ENCODE results near the gene MARCHF4. TPM values are rescaled to one million over a fixed set of nuclear protein-coding genes. Genes with fewer than 3 reads are reported as not detected.
A peak's percentile ranks its signal among the peaks of the same experiment; 100 is the strongest.

MARCHF4 gene, protein sequence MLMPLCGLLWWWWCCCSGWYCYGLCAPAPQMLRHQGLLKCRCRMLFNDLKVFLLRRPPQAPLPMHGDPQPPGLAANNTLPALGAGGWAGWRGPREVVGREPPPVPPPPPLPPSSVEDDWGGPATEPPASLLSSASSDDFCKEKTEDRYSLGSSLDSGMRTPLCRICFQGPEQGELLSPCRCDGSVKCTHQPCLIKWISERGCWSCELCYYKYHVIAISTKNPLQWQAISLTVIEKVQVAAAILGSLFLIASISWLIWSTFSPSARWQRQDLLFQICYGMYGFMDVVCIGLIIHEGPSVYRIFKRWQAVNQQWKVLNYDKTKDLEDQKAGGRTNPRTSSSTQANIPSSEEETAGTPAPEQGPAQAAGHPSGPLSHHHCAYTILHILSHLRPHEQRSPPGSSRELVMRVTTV
- not detected for polyA plus RNA-seq (ENCODE audit: low read depth in 6 of 6)

DNA sequence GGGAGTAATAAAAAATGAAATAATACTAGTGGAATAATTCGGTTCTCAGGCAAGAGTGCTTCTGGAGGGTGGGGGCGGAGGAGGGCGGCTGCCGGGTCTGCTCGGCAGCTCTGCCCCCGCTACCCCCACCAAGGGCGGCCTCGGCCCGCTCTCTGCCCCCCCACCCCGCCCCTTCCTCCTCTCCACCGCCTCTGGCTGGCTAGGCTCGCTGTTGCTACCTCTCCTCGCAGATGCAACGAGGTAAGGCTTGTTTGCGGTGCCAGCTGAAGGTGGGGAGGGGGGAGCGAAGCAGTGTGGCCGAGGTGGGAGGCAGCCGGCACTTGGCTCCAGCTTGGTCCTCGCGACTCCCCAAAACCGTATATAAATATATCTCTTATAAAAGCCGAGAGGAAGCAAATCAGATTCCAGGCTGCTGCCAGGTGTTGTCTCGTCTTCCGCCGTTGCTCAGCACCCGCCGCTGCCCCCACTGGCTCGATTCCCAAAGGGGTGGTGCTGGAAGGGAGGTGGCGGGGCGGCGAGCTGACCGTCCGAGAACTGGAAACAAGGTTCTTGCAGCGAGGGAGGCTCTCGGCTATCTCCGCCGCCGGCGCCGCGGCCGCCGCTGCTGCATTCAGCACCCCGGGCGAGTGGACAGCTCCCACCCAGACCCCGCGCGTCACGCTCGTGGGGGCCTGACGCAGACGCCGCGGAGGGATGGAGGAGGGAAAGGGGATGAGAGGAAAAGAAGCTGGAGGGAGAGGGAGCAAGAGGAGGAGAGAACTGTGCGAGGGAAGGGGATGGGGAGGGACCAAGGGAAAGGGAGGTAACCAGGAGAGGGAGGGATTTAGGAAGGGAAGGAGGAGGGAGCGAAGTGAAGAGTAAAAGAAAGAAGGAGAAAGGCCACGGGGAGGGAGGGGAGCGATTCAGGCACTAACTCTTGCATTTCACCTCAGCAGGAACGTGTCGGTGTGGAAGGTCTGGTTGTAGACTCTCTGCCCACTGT, at the start of gene MARCHF4:
Gene MARCHF4 (minus strand): TSS at position 763 of the 982 bp plus-strand sequence. CDS start 2,223 bp downstream, outside the sequence.
- H3K27ac Mint-ChIP-seq = no peak within 1 kb of the TSS
- peak within 1 kb of the TSS in 4 of 8 donors; percentile 14 to 63 (median 16) for H3K4me3 Mint-ChIP-seq
- H3K27me3 Mint-ChIP-seq = peaks cover 65 to 90% (median 80%) of the 10 kb centered on the region in 3 donors
- H3K4me1 Mint-ChIP-seq = peaks cover 8 to 16% (median 14%) of the 10 kb centered on the region in 3 donors
- peaks cover 0 to 15% of the 10 kb centered on the region in 2 donors for H3K36me3 Mint-ChIP-seq
- DNase-seq (peak; percentile 26), ATAC-seq (ENCODE audit: low read depth in 2 of 2) (peak; percentile 46 to 47)
- H3K9me3 Mint-ChIP-seq = peaks cover 0 to 8% (median 4%) of the 10 kb centered on the region in 7 donors

GRCh38 chr2:216420367-216421101, 48.3 kb upstream of the MARCHF4 start:
- Mint-ChIP-seq H3K27ac (no peak overlapping the region), H3K36me3 (peaks cover 42 to 49% of the 10 kb centered on the region in 2 donors), H3K27me3 (no peaks in the 10 kb centered on the region), H3K4me1 (peaks cover 14 to 20% (median 14%) of the 10 kb centered on the region in 3 donors), H3K9me3 (peaks cover 0 to 7% (median 3%) of the 10 kb centered on the region in 7 donors), H3K4me3 (no peak overlapping the region)
- no peak for ATAC-seq (ENCODE audit: low read depth in 2 of 2)
- DNase-seq = no peak

- peaks cover 14 to 20% (median 14%) of the 10 kb centered on the region in 3 donors for H3K4me1 Mint-ChIP-seq
- H3K9me3 Mint-ChIP-seq = no peaks in the 10 kb centered on the region
- H3K4me3 Mint-ChIP-seq = no peak overlapping the region
- no peaks in the 10 kb centered on the region for H3K27me3 Mint-ChIP-seq
- DNase-seq = no peak
- ATAC-seq (ENCODE audit: low read depth in 2 of 2) = no peak
- peaks cover 27 to 33% of the 10 kb centered on the region in 2 donors for H3K36me3 Mint-ChIP-seq
- H3K27ac Mint-ChIP-seq = peak overlapping the region in 1 of 6 donors; percentile 41
Observed at GRCh38 chr2:216418981-216419380, 46.7 kb upstream of the MARCHF4 start.

- ATAC-seq (ENCODE audit: low read depth in 2 of 2) = no peak
- Mint-ChIP-seq H3K4me3 (no peak overlapping the region), H3K36me3 (peaks cover 10 to 18% of the 10 kb centered on the region in 2 donors), H3K27ac (peak overlapping the region in 1 of 6 donors; percentile 33), H3K4me1 (peaks cover 24 to 34% (median 32%) of the 10 kb centered on the region in 3 donors), H3K9me3 (no peaks in the 10 kb centered on the region), H3K27me3 (no peaks in the 10 kb centered on the region)
- DNase-seq = no peak
Observed at GRCh38 chr2:216416571-216417307, 44.5 kb upstream of the MARCHF4 start.

- H3K27me3 Mint-ChIP-seq = no peaks in the 10 kb centered on the region
- H3K4me1 Mint-ChIP-seq = peaks cover 25 to 35% (median 34%) of the 10 kb centered on the region in 3 donors
- H3K9me3 Mint-ChIP-seq = no peaks in the 10 kb centered on the region
- H3K36me3 Mint-ChIP-seq = peaks cover 5 to 18% of the 10 kb centered on the region in 2 donors
- no peak for ATAC-seq (ENCODE audit: low read depth in 2 of 2)
- H3K27ac Mint-ChIP-seq = no peak overlapping the region
- H3K4me3 Mint-ChIP-seq = peak overlapping the region in 1 of 8 donors; percentile 38
- no peak for DNase-seq
Observed at GRCh38 chr2:216415541-216415940, 43.3 kb upstream of the MARCHF4 start.

- H3K36me3 Mint-ChIP-seq = peaks cover 5 to 11% of the 10 kb centered on the region in 2 donors
- peaks cover 25 to 35% (median 34%) of the 10 kb centered on the region in 3 donors for H3K4me1 Mint-ChIP-seq
- H3K27ac Mint-ChIP-seq = no peak overlapping the region
Observed at GRCh38 chr2:216414772-216415319, 42.6 kb upstream of the MARCHF4 start.

DNA sequence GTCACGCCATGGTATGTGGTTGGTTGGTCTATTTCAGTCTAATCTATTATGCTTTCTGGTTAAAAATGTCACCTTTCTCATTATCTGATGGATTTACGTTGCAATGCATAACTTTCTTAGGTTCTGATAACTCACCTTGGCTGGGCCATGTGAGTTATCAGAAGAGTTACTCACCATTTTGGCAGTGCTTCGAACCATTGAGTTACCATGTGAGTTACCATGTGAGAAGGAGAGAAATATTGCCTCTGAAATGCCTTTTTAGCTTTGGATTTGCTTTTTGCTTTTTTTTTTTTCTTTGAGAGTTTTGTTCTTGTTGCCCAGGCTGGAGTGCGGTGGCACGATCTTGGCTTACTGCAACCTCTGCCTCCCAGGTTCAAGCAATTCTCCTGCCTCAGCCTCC, 41.6 kb upstream of the MARCHF4 start:
- Mint-ChIP-seq H3K9me3 (no peaks in the 10 kb centered on the region), H3K27ac (peak overlapping the region in 2 of 6 donors; percentile 15 to 30), H3K27me3 (no peaks in the 10 kb centered on the region), H3K36me3 (peaks cover 5 to 9% of the 10 kb centered on the region in 2 donors), H3K4me3 (peak overlapping the region; percentile 2 to 99 (median 96)), H3K4me1 (peaks cover 25 to 35% (median 34%) of the 10 kb centered on the region in 3 donors)
- ATAC-seq (ENCODE audit: low read depth in 2 of 2) (no peak), DNase-seq (no peak)

More at GRCh38 chr2:216414772-216415319, 42.6 kb upstream of the MARCHF4 start:
- no peaks in the 10 kb centered on the region for H3K9me3 Mint-ChIP-seq
- H3K4me3 Mint-ChIP-seq = peak overlapping the region in 2 of 8 donors; percentile 54 to 97
- H3K27me3 Mint-ChIP-seq = no peaks in the 10 kb centered on the region
- ATAC-seq (ENCODE audit: low read depth in 2 of 2) = no peak
- DNase-seq = no peak

DNA sequence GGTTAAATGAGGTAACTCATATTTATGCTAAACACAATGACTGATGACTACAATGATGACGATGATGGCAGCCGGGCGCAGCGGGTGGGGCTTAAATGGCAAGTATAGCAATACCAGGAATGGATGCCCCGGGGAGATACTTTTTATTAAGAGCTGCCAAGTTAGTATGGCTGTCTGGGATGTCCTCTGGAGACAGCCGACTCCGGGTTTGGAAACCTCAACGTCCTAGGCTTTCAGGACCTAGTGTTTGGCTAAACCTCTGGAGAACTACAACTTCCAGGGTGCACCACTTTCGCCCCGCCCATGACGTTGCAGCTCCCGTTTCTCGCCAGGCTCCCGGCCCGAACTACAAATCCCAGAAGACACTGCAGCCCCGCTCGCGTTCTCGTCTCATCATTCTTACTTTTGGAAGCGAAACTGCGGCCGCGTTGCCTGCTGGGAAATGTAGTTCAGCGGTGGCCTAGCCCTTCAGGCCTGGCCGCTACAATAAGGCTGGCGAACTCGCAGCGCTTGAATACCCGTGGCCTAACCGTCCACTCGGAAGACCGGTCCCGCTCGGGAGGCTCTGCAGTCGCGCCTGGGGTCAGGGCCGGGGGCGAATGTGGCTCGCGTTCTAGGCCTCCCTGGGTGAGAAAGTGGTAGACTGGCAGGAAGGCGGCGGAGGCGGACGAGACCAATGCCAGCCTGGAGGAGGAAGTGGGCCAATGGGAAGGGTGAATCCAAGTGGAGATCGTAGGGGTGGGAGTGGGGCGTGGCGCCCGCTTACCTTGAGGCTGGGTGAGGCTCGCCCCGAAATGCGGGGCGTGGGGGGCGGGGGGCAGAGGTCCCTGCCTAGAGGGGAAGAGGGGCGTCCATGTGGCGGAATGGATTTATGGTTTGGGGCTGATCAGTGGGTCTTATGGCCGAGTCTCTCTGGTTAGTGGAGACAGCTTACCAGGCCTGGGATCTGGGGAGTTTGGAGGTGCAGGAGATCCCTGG, 40.0 kb upstream of the MARCHF4 start, which contains the start of gene SMARCAL1:
Gene SMARCAL1 (plus strand): TSS at position 463 of the 978 bp plus-strand sequence. CDS start 2,221 bp downstream, outside the sequence.
- Mint-ChIP-seq H3K9me3 (no peaks in the 10 kb centered on the region), H3K27me3 (peaks cover 6 to 14% (median 11%) of the 10 kb centered on the region in 3 donors), H3K4me3 (peak within 1 kb of the TSS; percentile 96 to 99 (median 98)), H3K4me1 (peaks cover 17 to 27% (median 20%) of the 10 kb centered on the region in 3 donors), H3K27ac (peak within 1 kb of the TSS; percentile 84 to 98 (median 96)), H3K36me3 (peaks cover 0 to 3% of the 10 kb centered on the region in 2 donors)
- ATAC-seq (ENCODE audit: low read depth in 2 of 2) (peak; percentile 93 to 94), DNase-seq (peak; percentile 97)

DNA sequence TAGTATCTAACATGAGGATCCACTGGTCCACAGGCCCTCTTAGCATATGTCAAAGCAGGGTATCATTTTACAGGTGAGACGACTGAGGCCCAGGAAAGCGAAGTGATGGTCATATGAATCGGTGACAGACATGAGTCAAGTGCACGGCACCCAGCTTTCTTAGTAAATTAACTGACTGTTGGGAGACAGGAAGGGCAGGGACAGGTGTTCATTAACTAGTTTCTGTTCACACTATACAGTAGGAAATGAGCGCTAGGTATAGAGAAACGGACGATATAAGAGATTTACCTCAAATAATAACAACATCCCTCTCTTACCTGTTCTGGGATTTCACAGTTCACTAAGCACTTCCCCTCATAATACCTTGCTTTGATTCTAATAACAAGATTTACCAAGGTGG, 38.3 kb upstream of the MARCHF4 start:
- Mint-ChIP-seq H3K27ac (no peak overlapping the region), H3K36me3 (no peaks in the 10 kb centered on the region), H3K27me3 (peaks cover 12 to 30% (median 24%) of the 10 kb centered on the region in 3 donors), H3K4me3 (peak overlapping the region in 1 of 8 donors; percentile 59), H3K4me1 (peaks cover 10 to 21% (median 14%) of the 10 kb centered on the region in 3 donors), H3K9me3 (no peaks in the 10 kb centered on the region)
- DNase-seq = no peak
- ATAC-seq (ENCODE audit: low read depth in 2 of 2) = no peak

DNA sequence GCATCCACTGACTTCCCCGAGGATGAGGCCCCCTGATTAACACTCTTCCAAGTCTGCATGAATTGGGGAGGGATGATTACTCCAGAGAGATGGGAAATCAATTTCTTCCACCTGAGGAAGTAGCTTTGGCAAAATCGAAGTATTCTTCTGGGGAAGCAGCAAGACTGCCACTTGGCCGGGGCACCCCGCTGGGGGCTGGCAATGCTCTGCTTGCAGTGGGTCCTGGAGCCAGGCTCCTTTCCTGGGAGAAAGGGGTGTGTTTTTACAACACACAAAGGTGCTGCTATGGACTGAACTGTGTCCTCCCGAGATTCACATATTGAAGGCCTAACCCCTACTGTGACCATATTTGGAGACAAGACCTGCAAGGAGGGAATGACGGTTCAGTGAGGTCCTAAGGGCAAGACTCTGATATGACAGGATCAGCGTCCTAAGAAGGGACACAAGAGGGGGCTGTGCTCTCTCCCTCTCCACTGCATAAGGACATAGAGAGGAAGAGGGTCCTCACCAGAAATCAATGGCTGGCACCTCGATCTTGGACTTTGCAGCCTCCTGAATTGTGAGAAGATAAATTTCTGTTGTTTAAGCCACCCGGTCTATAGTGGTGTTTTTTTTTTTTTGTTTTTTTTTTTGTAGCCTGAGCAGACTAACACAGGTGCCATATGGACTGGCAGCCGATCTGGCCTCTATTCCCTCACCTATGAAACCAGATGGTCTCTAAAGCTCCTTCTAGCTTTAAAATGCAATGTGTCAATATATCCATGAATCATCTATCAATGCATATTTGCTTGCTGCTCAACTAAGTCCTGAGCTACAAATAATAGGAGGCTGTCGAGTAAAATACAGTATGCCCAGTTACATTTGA, 36.4 kb upstream of the MARCHF4 start:
- Mint-ChIP-seq H3K27me3 (peaks cover 13 to 33% (median 25%) of the 10 kb centered on the region in 3 donors), H3K36me3 (no peaks in the 10 kb centered on the region)
- ATAC-seq (ENCODE audit: low read depth in 2 of 2) = no peak

More for the DNA sequence above, 36.4 kb upstream of the MARCHF4 start:
- H3K4me1 Mint-ChIP-seq = peaks cover 10 to 21% (median 11%) of the 10 kb centered on the region in 3 donors
- H3K4me3 Mint-ChIP-seq = no peak overlapping the region
- DNase-seq = no peak
- H3K9me3 Mint-ChIP-seq = no peaks in the 10 kb centered on the region
- H3K27ac Mint-ChIP-seq = no peak overlapping the region

All from naive B cell (primary cell).